ENCODE results near the gene PDZD4.
"Not testable (repeated sequence)": the region's sequence is repeated elsewhere in the genome, so short reads cannot be mapped to it uniquely, and the experiment has no call there.

Gene PDZD4

GRCh38 chrX:153830640-153831428, 490 bp upstream of the PDZD4 start:
- peak; percentile 63 for DNase-seq

GRCh38 chrX:153829549-153829798, 870 bp downstream of the PDZD4 start:
- DNase-seq, result peak; percentile 41

GRCh38 chrX:153828723-153829548, 1.4 kb downstream of the PDZD4 start:
- DNase-seq, result peak; percentile 41

GRCh38 chrX:153828308-153828707, 2.0 kb downstream of the PDZD4 start:
- no peak for DNase-seq

- no peak for DNase-seq
These were observed 2.4 kb downstream of the PDZD4 start for GRCh38 chrX:153827903-153828302.

- no peak for DNase-seq
These were observed 3.3 kb downstream of the PDZD4 start for GRCh38 chrX:153827016-153827415.

GRCh38 chrX:153825042-153825441, 5.3 kb downstream of the PDZD4 start:
- no peak for DNase-seq

- DNase-seq, result no peak
These were observed 6.0 kb downstream of the PDZD4 start for GRCh38 chrX:153824348-153824747.

- DNase-seq, result peak; percentile 47
These were observed 9.3 kb downstream of the PDZD4 start for GRCh38 chrX:153821066-153821465.

GRCh38 chrX:153820601-153821000, 9.7 kb downstream of the PDZD4 start:
- peak; percentile 62 for DNase-seq

GRCh38 chrX:153819384-153820040, 10.8 kb downstream of the PDZD4 start:
- DNase-seq, result peak; percentile 62

GRCh38 chrX:153818571-153819383, 11.6 kb downstream of the PDZD4 start:
- peak; percentile 78 for DNase-seq

- not testable (repeated sequence) for DNase-seq
These were observed 12.3 kb downstream of the PDZD4 start for GRCh38 chrX:153818064-153818463.

GRCh38 chrX:153816831-153817690, 13.3 kb downstream of the PDZD4 start:
- DNase-seq, result no peak

GRCh38 chrX:153814591-153815315, 15.6 kb downstream of the PDZD4 start:
- no peak for DNase-seq

- DNase-seq, result no peak
These were observed 17.2 kb downstream of the PDZD4 start for GRCh38 chrX:153813161-153813560.

GRCh38 chrX:153812220-153812619, 18.1 kb downstream of the PDZD4 start:
- no peak for DNase-seq

- no peak for DNase-seq
These were observed 22.4 kb downstream of the PDZD4 start for GRCh38 chrX:153807976-153808375.

GRCh38 chrX:153806999-153807575, 23.3 kb downstream of the PDZD4 start:
- DNase-seq, result no peak

GRCh38 chrX:153805436-153805835, 24.9 kb downstream of the PDZD4 start:
- DNase-seq, result no peak

GRCh38 chrX:153804621-153805020, 25.7 kb downstream of the PDZD4 start:
- no peak for DNase-seq
